HG03108 (cell line): ENCODE data around the gene NODAL.

Experiments used
- ATAC-seq: cut with Tn5 transposase; IDR thresholded peaks from one replicate; pipeline ENCODE4 v1.9.1; 2021; ENCODE audit warnings: moderate library complexity; ENCODE audit not compliant: unreplicated experiment

NODAL gene

DNA sequence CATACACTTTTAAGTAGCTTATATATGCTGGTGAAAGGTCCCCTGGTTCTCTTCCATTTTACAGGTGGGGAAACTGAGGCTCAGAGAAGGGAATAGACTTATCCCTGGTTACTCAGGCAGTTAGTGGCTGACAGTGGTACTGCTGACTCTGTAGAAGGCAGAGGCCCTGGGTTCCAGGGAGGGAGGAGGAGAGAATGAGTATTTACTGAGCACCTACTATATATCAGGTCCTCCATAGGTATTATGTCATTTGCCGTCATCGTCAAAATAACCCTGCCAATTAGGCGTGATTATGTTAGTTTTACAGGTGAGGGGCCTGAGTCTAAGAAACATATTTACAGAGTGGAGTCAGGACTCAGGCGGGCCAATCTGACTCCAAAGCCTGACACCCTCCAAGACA, 23.8 kb upstream of the NODAL start:
- ATAC-seq: no peak

GRCh38 chr10:70462349-70462984, 21.0 kb upstream of the NODAL start:
- ATAC-seq: no peak

DNA sequence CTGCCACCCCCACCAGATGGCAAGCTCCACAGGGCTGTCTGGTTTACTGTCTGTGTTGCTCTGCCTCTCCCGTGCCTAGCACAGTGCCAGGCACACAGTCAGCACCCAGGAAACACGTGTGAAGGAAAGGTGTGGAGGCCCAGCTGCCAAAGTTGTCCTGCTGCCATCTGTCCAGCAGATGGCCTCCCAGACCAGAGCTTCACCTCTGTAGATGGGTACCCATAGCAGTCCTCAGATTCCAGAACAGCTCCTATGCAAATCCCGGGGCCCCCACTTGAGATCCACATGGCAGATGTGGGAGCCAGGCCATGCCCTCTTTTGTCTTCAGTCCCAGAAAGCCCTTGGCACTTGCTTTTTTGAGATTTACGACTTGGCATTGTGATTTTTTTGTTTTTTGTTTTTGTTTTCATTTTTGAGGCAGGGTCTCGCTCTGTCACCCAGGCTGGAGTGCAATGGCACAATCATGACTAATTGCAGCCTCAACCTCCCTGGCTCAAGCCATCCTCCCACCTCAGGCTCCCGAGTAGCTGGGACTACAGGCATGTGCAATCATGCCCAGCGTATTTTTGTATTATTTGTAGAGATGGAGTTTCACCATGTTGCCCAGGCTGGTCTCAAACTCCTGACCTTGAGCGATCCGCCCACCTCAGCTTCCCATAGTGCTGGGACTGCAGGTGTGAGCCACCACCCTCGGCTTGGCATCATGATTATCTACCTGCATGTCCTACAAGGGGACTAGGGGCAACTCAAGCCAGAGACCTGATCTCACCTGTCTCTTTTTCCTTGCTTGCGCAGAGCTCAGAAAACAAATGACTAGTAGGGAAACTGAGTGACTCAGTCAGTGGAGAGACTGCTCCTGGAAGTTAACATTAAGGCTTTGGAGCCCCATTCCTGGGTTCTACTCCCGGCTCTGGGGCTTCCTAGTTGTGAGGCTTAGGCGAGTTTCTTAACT, 20.2 kb upstream of the NODAL start:
- ATAC-seq: no peak

DNA sequence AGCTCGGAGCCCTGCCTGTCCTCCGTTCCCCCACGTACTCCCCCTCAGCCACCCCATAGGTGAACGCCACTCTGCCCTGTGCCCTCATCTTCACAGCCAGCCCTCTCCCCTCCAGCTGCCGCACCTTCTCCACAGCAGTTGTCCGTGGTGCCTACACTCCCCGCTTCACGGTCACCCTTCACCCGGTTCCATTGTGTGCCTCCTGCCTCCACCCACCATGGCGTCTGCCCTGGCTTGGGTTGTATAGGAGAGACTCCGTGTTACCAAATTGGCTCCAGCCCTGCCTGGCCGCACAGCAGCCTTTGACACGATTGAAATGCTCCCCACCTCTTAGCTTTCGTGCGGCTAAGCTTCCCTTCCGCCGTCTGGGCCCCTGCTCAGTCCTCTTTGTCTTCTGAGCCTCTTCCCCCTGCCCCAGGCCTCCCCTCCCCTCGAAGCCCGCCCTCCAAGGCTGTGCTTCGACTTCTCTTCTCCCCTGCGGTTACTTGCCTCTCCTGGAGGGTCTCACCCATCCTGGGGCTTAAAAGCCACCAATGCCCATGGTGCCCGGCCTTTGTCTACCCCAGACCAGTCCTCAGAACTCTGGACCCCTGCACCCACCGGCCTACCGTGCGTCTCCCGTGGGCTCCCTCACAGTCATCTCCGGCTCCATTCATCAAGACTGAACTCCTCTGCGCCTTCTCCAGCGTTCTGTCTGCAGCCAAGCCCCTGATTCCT, 18.5 kb upstream of the NODAL start:
- ATAC-seq: no peak

- no peak for ATAC-seq
Observed at GRCh38 chr10:70459061-70459773, 17.7 kb upstream of the NODAL start.

DNA sequence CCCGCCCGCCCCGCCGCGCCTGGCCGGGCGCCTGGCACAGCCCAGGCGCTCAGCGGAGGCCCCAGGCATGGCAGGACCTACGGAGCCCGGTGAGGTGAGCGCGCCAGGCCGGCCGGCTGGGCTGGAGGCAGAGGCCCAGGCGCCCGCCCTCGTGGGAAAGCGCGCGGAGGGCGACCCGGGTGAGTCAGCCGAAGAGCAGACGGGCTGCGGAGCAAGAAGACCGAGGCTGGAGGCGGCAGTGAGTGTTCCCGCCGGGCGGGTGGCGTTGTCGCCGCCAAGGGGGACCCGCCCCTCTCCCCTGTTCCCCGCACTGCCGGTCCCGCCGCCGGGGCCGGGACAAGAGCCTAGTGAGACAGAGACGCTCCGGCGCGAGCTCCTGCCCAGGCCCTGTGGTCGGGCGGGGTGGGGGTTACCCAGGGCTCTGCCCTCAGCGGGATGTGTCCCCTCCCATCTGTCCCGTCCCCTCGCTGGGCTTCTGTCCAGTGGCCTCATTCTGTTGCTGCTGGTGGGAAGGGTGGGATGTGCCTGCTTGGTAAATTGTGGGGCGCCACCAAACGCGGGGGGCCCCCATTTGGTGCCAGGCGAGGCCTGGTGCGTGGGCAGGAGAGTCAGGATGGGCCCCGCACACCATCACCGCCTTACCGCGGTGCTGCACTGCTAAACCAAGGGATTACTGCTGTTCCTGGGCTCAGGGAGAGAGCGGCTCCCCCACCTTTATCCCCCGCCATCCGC, 17.0 kb upstream of the NODAL start:
- ATAC-seq: no peak

GRCh38 chr10:70457759-70458305, 16.4 kb upstream of the NODAL start:
- no peak for ATAC-seq

DNA sequence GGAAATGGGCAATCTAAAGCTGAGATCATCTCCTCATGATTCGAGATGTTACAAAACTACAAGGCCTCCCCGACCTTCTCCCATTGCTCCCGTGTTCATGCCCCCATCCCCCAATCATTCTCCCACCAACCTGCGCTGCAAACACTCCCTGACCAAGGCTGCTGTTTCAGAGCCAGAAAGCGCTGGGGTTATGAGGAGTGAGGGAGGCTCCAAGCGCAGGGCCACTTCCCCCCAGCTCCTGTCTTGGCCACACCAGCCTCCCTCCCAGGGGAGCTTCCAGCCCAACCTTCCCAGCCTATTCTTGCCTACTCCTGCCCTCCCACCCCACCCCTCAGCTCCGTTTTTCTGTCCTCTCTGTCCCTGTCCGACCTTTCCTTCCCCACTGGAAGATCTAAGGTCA, 14.7 kb upstream of the NODAL start:
- ATAC-seq: no peak

DNA sequence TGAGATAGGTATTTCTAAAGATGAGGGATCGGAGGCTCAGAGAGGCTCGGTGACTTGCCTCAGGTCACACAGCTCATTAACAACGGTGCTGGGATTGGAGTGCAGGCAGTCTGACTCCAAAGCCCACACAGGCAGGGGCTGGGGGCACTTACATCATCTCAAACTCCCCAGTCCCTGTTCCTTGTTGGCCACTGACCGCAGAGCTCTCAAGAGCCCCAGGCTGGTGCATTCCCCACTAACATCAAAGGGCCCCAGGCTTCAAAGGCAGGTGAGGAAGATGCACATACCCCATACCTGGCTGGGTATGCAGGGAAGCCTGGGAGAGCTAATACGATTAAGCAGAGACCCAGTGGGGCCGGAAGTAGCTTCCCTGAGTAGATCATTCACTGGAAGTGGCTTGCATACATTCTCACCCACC, 13.7 kb upstream of the NODAL start:
- ATAC-seq: no peak

- no peak for ATAC-seq
Observed at GRCh38 chr10:70448236-70448635, 6.8 kb upstream of the NODAL start.

DNA sequence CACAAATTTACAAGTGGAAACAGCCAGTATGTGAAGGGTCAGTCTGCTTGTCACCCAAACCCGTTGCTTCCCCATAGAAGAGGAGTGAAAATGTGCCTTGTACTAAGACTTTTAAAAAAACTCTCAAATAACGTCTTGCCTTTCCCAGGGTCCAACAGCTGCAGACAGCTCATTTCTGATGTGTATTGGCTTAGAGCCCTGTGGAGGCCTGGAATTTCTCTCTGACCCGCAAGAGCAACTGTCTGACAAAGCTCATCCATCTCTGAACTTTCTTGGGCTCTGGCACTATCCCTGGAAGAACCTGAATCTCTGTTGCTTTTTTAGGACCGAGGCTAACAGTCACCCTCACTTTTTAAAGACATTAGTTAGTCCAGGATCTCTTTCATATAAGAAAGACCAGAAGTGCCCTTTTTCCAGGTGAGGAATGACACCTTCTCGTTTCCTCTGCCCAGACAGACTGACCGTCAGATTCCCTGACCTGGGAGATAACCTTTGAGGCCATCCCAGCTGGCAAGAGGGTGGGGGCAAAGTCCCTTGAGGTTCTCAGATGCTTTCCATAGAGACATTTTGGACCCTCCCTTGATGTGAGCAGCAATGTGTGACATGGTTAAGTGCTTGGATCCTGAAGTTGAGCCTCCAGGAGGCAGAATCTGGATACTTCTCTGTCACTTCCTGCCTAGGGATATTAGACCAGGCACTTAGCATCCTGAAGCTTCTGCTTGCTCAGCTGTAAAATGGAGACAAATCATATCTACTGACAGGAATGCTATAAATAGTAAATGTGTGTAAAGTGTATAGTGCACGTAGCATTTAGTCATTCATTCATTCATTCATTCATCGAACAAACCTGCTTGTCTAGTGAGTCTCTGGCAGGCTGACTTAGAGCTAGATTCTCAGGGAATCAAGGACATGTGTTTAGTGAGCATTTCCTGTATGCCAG, 4.5 kb upstream of the NODAL start:
- no peak for ATAC-seq

DNA sequence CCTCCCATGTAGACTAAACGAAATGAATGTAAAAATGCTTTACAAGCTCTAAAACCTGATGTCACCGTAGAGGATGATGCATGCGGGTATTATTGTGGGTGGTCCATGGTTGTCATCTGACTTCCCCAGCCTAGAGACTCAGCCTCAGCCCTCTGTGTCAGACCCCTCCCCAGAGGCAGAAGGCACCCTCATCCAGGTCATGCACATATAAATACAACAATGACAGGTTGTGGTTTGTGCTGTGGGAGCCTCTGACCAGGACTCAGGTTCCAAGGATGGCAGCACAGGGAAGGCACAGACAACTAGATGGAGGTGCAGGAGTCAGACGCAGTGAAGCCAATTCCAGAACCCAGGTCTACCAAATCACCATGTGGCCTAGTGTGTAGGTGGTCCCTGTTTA, 3.3 kb upstream of the NODAL start:
- ATAC-seq: no peak

DNA sequence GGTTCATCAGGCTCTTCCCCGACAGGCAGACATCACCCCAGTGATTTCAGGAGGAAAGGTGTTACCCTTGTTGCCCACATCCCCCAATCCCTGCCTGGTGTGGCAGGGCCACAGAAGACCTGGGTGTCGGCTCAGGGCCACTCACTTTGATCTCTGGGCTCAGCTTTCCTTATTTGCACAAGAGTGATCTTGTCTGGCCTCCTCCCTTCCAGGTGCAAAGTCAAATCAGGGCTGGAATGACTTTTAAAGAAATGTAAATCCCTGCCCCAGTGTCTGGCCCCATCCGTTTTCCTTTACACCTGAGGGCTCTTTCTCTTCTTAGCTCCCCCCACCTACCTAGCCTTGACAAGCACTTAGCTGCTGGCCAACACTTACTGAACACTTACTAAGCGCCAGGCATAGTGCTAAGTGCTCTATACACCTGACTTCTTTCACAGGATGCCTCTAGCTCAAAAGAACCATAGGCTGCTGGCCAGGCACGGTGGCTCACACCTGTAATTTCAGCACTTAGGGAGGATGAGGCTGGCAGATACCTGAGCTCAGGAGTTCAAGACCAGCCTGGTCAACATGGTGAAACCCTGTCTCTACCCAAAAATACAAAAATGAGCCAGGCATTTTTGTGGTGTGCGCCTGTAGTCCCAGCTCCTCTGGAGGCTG, 979 bp upstream of the NODAL start:
- no peak for ATAC-seq

DNA sequence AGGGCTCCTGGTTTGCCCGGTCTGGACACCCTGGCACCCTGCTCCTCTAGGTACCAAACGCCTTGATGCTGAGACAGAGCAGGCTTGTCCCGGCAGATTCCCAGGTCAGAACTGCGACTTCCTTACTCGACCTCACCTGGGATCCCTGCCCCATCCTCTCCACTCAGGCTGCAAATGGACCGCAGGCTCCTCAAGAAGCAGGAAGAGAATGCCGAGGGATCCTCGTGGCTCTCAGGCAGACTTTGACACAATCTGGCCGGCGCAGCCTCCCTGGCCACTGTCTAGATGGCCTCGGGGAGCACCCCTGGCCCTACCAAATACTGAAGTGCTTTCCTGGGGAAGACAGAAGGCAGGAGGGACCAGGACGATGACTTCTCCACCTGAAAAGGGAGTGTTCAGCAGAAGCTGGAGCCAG, 421 bp upstream of the NODAL start:
- ATAC-seq: no peak

GRCh38 chr10:70440296-70441160, 953 bp downstream of the NODAL start:
- ATAC-seq: no peak

GRCh38 chr10:70437721-70438120, 3.8 kb downstream of the NODAL start:
- no peak for ATAC-seq

- ATAC-seq: no peak
Observed at GRCh38 chr10:70435241-70436085, 6.0 kb downstream of the NODAL start.
